Tibial nerve (tissue), 4 donors: ENCODE results near the gene CELF6. TPM values are rescaled to one million over a fixed set of nuclear protein-coding genes. Genes with fewer than 3 reads are reported as not detected.

Source experiments
- DNase-seq, 2 donors: peaks; one replicate each; pipeline ENCODE4 v3.0.0-alpha.2; 2019; ENCODE audit warnings: low spot score in 2 of 2
- H3K27ac ChIP-seq, 4 donors: fragments of 200-600 bp; sonication (generic) in 3 of 4; one replicate each; pipeline ENCODE4 v1.5.1; 2017 to 2019; ENCODE audit warnings: mild to moderate bottlenecking in 1 of 4
- H3K27me3 ChIP-seq, 2 donors: fragments of 200-600 bp; sonication (generic) in 1 of 2; one replicate each; pipeline versions ENCODE4 v1.5.1 to v1.6.0; 2017 to 2019
- H3K36me3 ChIP-seq, 3 donors: fragments of 200-600 bp; sonication (generic); one replicate each; pipeline ENCODE4 v1.5.1; 2018 to 2019
- H3K4me1 ChIP-seq, 4 donors: fragments of 200-600 bp; sonication (generic) in 3 of 4; one replicate each; pipeline ENCODE4 v1.5.1; 2017 to 2019
- H3K4me3 ChIP-seq, 4 donors: fragments of 200-600 bp; sonication (generic) in 3 of 4; one replicate each; pipeline ENCODE4 v1.5.1; 2017 to 2019; ENCODE audit warnings: mild to moderate bottlenecking in 1 of 4, moderate library complexity in 1 of 4
- H3K9me3 ChIP-seq, 4 donors: fragments of 200-600 bp; sonication (generic) in 3 of 4; one replicate each; pipeline ENCODE4 v1.5.1; 2017 to 2019
- CTCF ChIP-seq, 5 experiments: fragments of 200-600 bp in 3 of 5; fragments of 450-650 bp in 2 of 5; sonication (generic) in 3 of 5; IDR thresholded peaks; one replicate each; pipeline ENCODE4 v1.5.1; 2016 to 2019; ENCODE audit warnings: antibody characterized with exemption in 5 of 5, mild to moderate bottlenecking in 3 of 5, moderate library complexity in 2 of 5
- EP300 ChIP-seq, 2 donors: sonication (generic); formaldehyde crosslinking; IDR thresholded peaks; one replicate each; pipeline ENCODE4 v1.6.1; 2017; ENCODE audit warnings: antibody characterized with exemption in 2 of 2, mild to moderate bottlenecking in 1 of 2
- POLR2A ChIP-seq, 2 donors: fragments of 450-650 bp; IDR thresholded peaks; one replicate each; pipeline ENCODE4 v1.6.1; 2017; ENCODE audit warnings: antibody characterized with exemption in 2 of 2, mild to moderate bottlenecking in 2 of 2, moderate library complexity in 2 of 2
- WGBS, 2 donors: methylation state at CpG; one replicate each; pipeline ENCODE4 v1.1.5; 2018; 5-methylcytosine and 5-hydroxymethylcytosine counted together
- total RNA-seq, 4 donors: library from RNA; depleted of rRNA; stranded (reverse); fragments of >200 nt; gene quantifications; one replicate each; pipeline ENCODE4 v1.1.0, GENCODE V29; 2016

The CELF6 gene
- total RNA-seq, 4 donors from 2014 or later: 6.0 to 10.4 (median 7.4) TPM

GRCh38 chr15:72319360-72319984, 485 bp downstream of the CELF6 start:
- H3K4me3 ChIP-seq: peak overlapping the region; percentile 13 to 61 (median 41)
- TF ChIP-seq CTCF (IDR thresholded peaks at IDR 0.05) (no peak), POLR2A (IDR thresholded peaks at IDR 0.05) (no peak), EP300 (IDR thresholded peaks at IDR 0.05) (no peak)
- WGBS, 2 donors: 19 to 20% methylated on average over 7 to 16 of the region's 48 CpGs
- no peaks in the 10 kb centered on the region for H3K27me3 ChIP-seq
- H3K36me3 ChIP-seq: peaks cover 0 to 3% (median 0%) of the 10 kb centered on the region in 3 donors
- H3K4me1 ChIP-seq: peaks cover 0 to 16% (median 14%) of the 10 kb centered on the region in 4 donors
- peak overlapping the region in 1 of 4 donors; percentile 32 for H3K27ac ChIP-seq
- DNase-seq: peak in 1 of 2 donors; percentile 37
- peaks cover 0 to 5% (median 1%) of the 10 kb centered on the region in 4 donors for H3K9me3 ChIP-seq

- no peak for DNase-seq
- no peak overlapping the region for H3K27ac ChIP-seq
- H3K36me3 ChIP-seq: no peaks in the 10 kb centered on the region
- H3K27me3 ChIP-seq: no peaks in the 10 kb centered on the region
- H3K9me3 ChIP-seq: no peaks in the 10 kb centered on the region
- WGBS, 2 donors: 54 to 56% methylated on average over 2 of the region's 2 CpGs
- H3K4me3 ChIP-seq: no peak overlapping the region
- H3K4me1 ChIP-seq: peaks cover 0 to 16% (median 14%) of the 10 kb centered on the region in 4 donors
- no peak for TF ChIP-seq EP300 (IDR thresholded peaks at IDR 0.05)
- no peak for TF ChIP-seq CTCF (IDR thresholded peaks at IDR 0.05)
- TF ChIP-seq POLR2A (IDR thresholded peaks at IDR 0.05): no peak
Measured at GRCh38 chr15:72318408-72318942, 1.5 kb downstream of the CELF6 start.

GRCh38 chr15:72315706-72316370, 4.1 kb downstream of the CELF6 start:
- H3K9me3 ChIP-seq: no peaks in the 10 kb centered on the region
- H3K27me3 ChIP-seq: no peaks in the 10 kb centered on the region
- DNase-seq: no peak
- H3K4me1 ChIP-seq: peaks cover 0 to 16% (median 13%) of the 10 kb centered on the region in 4 donors
- H3K36me3 ChIP-seq: no peaks in the 10 kb centered on the region
- H3K27ac ChIP-seq: no peak overlapping the region
- H3K4me3 ChIP-seq: no peak overlapping the region
- TF ChIP-seq EP300 (IDR thresholded peaks at IDR 0.05): no peak
- TF ChIP-seq CTCF (IDR thresholded peaks at IDR 0.05): no peak
- no peak for TF ChIP-seq POLR2A (IDR thresholded peaks at IDR 0.05)
- 63 to 80% methylated on average over 6 of the region's 6 CpGs for WGBS, 2 donors

- Histone ChIP-seq H3K27ac (no peak overlapping the region), H3K9me3 (no peaks in the 10 kb centered on the region), H3K36me3 (peaks cover 0 to 6% (median 0%) of the 10 kb centered on the region in 3 donors), H3K27me3 (no peaks in the 10 kb centered on the region), H3K4me1 (no peaks in the 10 kb centered on the region), H3K4me3 (no peak overlapping the region)
- whole genome bisulfite sequencing, 2 donors: 84 to 92% methylated on average over 2 of the region's 2 CpGs
- no peak for DNase-seq
- TF ChIP-seq EP300 (IDR thresholded peaks at IDR 0.05) (no peak), CTCF (IDR thresholded peaks at IDR 0.05) (no peak), POLR2A (IDR thresholded peaks at IDR 0.05) (no peak)
Measured at GRCh38 chr15:72313881-72314280, 6.1 kb downstream of the CELF6 start.

GRCh38 chr15:72313448-72313840, 6.5 kb downstream of the CELF6 start:
- Histone ChIP-seq H3K27me3 (no peaks in the 10 kb centered on the region), H3K27ac (no peak overlapping the region), H3K4me1 (no peaks in the 10 kb centered on the region), H3K4me3 (no peak overlapping the region), H3K9me3 (no peaks in the 10 kb centered on the region), H3K36me3 (peaks cover 0 to 6% (median 0%) of the 10 kb centered on the region in 3 donors)
- no peak for DNase-seq
- TF ChIP-seq CTCF (IDR thresholded peaks at IDR 0.05): no peak
- no peak for TF ChIP-seq EP300 (IDR thresholded peaks at IDR 0.05)
- TF ChIP-seq POLR2A (IDR thresholded peaks at IDR 0.05): no peak
- WGBS, 2 donors: 81 to 83% methylated on average over 2 of the region's 2 CpGs
